Smooth muscle cell (in vitro differentiated cells): ENCODE results near the gene GRIK2. TPM values are rescaled to one million over a fixed set of nuclear protein-coding genes. Genes with fewer than 3 reads are reported as not detected.
"Not testable (repeated sequence)": the region's sequence is repeated elsewhere in the genome, so short reads cannot be mapped to it uniquely, and the experiment has no call there.

Experiments
- DNase-seq: peaks from one replicate; lab custom pipeline; 2025; ENCODE audit not compliant: unreplicated experiment; lab: John Stamatoyannopoulos, UW
- H2AFZ ChIP-seq: fragments of 200-600 bp; sonication (generic); 2 replicates; pipeline ENCODE4 v1.6.0; 2016; ENCODE audit warnings: antibody characterized with exemption, low read depth, mild to moderate bottlenecking
- H3F3A ChIP-seq: fragments of 200-600 bp; sonication (generic); 2 replicates; pipeline ENCODE4 v1.6.0; 2017; ENCODE audit warnings: antibody characterized with exemption, low read depth
- H3K27ac ChIP-seq: fragments of 200-600 bp; sonication (generic); 2 replicates; pipeline ENCODE4 v1.5.1; 2016; ENCODE audit warnings: low read depth, mild to moderate bottlenecking
- H3K27me3 ChIP-seq: fragments of 200-600 bp; sonication (generic); 2 replicates; pipeline ENCODE4 v1.6.1; 2016; ENCODE audit warnings: low read depth, mild to moderate bottlenecking
- H3K36me3 ChIP-seq: fragments of 200-600 bp; sonication (generic); 2 replicates; pipeline ENCODE4 v1.5.1; 2016; ENCODE audit warnings: low read depth
- H3K4me1 ChIP-seq: fragments of 200-600 bp; sonication (generic); 2 replicates; pipeline ENCODE4 v1.5.1; 2016; ENCODE audit warnings: low read depth
- H3K4me2 ChIP-seq: fragments of 200-600 bp; sonication (generic); 2 replicates; pipeline ENCODE4 v1.6.0; 2016; ENCODE audit warnings: mild to moderate bottlenecking
- H3K4me3 ChIP-seq: fragments of 200-600 bp; sonication (generic); 2 replicates; pipeline ENCODE4 v1.5.1; 2016; ENCODE audit warnings: mild to moderate bottlenecking
- H3K79me2 ChIP-seq: fragments of 200-600 bp; sonication (generic); 2 replicates; pipeline ENCODE4 v1.6.0; 2016; ENCODE audit warnings: low read depth, mild to moderate bottlenecking
- H3K9ac ChIP-seq: fragments of 200-600 bp; sonication (generic); 2 replicates; pipeline ENCODE4 v1.6.0; 2016; ENCODE audit warnings: low read depth
- H3K9me3 ChIP-seq: fragments of 200-600 bp; sonication (generic); replicated peaks from 2 replicates; pipeline ENCODE4 v1.5.1; 2016; ENCODE audit warnings: low read depth
- H4K20me1 ChIP-seq: fragments of 200-600 bp; sonication (generic); 2 replicates; pipeline ENCODE4 v1.6.0; 2016; ENCODE audit warnings: low read depth
- WGBS: methylation state at CpG from one replicate; pipeline ENCODE4 v1.1.7; 2016; ENCODE audit warnings: low lambda C conversion rate; 5-methylcytosine and 5-hydroxymethylcytosine counted together
- polyA plus RNA-seq: library from polyadenylated mRNA; unstranded; fragments of >200 nt; fragmentation: Nextera tagmentation; extraction: Ambion mirVana; gene quantifications from 2 replicates; pipeline ENCODE4 v1.2.1, GENCODE V29; 2016
- total RNA-seq: library from RNA; depleted of rRNA; stranded (reverse); fragments of >200 nt; gene quantifications from 2 replicates; pipeline ENCODE4 v1.2.3, GENCODE V29; 2014
- TF ChIP-seq, protein P1 (sequence below): fragments of 200-600 bp; sonication (generic); IDR thresholded peaks from 2 replicates; pipeline ENCODE4 v1.5.1; 2017; ENCODE audit warnings: borderline replicate concordance, mild to moderate bottlenecking, antibody characterized with exemption; ENCODE audit not compliant: insufficient read depth, poor library complexity, severe bottlenecking

The GRIK2 gene
- total RNA-seq = 20.9 and 23.6 TPM in 2 replicates
- polyA plus RNA-seq = 8.3 and 10.0 TPM in 2 replicates

- DNase-seq = peak; percentile 34
- Histone ChIP-seq H3K9me3 (no peaks in the 10 kb centered on the region), H3K4me1 (peaks cover 16% of the 10 kb centered on the region), H3K4me2 (peak within 1 kb of the TSS; percentile 92), H3F3A (no peaks in the 10 kb centered on the region), H3K4me3 (peak within 1 kb of the TSS; percentile 79), H3K27ac (peak within 1 kb of the TSS; percentile 73), H2AFZ (peak within 1 kb of the TSS; percentile 93), H3K27me3 (peaks cover 13% of the 10 kb centered on the region), H3K9ac (peak within 1 kb of the TSS; percentile 67), H3K36me3 (no peaks in the 10 kb centered on the region), H4K20me1 (peaks cover 32% of the 10 kb centered on the region), H3K79me2 (no peaks in the 10 kb centered on the region)
- 1% methylated on average over 23 of the region's 45 CpGs for WGBS
- TF ChIP-seq, protein P1, sequence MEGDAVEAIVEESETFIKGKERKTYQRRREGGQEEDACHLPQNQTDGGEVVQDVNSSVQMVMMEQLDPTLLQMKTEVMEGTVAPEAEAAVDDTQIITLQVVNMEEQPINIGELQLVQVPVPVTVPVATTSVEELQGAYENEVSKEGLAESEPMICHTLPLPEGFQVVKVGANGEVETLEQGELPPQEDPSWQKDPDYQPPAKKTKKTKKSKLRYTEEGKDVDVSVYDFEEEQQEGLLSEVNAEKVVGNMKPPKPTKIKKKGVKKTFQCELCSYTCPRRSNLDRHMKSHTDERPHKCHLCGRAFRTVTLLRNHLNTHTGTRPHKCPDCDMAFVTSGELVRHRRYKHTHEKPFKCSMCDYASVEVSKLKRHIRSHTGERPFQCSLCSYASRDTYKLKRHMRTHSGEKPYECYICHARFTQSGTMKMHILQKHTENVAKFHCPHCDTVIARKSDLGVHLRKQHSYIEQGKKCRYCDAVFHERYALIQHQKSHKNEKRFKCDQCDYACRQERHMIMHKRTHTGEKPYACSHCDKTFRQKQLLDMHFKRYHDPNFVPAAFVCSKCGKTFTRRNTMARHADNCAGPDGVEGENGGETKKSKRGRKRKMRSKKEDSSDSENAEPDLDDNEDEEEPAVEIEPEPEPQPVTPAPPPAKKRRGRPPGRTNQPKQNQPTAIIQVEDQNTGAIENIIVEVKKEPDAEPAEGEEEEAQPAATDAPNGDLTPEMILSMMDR = peak; percentile 39
These were observed at the start of gene GRIK2 for GRCh38 chr6:101393251-101393828. TSS of gene GRIK2 (plus strand) at chr6:101393708.

DNA sequence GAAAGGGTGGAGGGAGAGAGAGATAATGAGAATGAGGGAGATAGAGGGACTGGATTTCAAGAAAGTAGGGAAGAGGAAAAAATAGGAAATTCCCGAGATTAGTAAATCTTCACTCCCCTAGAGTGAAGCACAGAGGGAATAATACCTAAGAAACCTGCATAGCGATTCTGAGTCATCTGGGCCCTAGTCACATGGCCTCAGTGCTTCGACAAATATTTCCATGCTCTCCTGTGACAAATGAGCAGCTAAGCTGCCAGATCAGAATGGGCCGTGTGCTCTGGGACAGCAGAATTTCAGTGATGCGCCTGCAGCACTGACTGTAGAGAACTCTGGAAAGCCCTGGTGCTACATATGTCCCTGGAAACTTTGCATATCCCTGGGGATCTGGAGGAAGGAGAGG is 48.6 kb upstream of the GRIK2 start:
- no peaks in the 10 kb centered on the region for H3K4me1 ChIP-seq
- 46% methylated on average over 5 of the region's 5 CpGs for WGBS

GRCh38 chr6:101348816-101349215 is 44.7 kb upstream of the GRIK2 start:
- H3K4me3 ChIP-seq = no peak overlapping the region
- H3K4me2 ChIP-seq = no peak overlapping the region
- no peaks in the 10 kb centered on the region for H3K36me3 ChIP-seq
- H3K9me3 ChIP-seq = no peaks in the 10 kb centered on the region
- no peaks in the 10 kb centered on the region for H4K20me1 ChIP-seq
- no peak overlapping the region for H3K27ac ChIP-seq
- H2AFZ ChIP-seq = no peak overlapping the region
- no peaks in the 10 kb centered on the region for H3K79me2 ChIP-seq
- no peak for DNase-seq
- 89% methylated on average over 3 of the region's 3 CpGs for WGBS
- no peak overlapping the region for H3K9ac ChIP-seq
- H3F3A ChIP-seq = no peaks in the 10 kb centered on the region
- TF ChIP-seq, protein P1 = no peak
- H3K4me1 ChIP-seq = peaks cover 4% of the 10 kb centered on the region
- H3K27me3 ChIP-seq = no peaks in the 10 kb centered on the region

More for the DNA sequence above, 48.6 kb upstream of the GRIK2 start:
- Histone ChIP-seq H3K27me3 (no peaks in the 10 kb centered on the region), H4K20me1 (no peaks in the 10 kb centered on the region), H3K4me2 (no peak overlapping the region), H3K79me2 (no peaks in the 10 kb centered on the region), H3K4me3 (no peak overlapping the region), H3F3A (no peaks in the 10 kb centered on the region), H3K9me3 (no peaks in the 10 kb centered on the region), H2AFZ (no peak overlapping the region), H3K27ac (no peak overlapping the region), H3K9ac (no peak overlapping the region), H3K36me3 (no peaks in the 10 kb centered on the region)
- TF ChIP-seq, protein P1 = no peak
- no peak for DNase-seq

DNA sequence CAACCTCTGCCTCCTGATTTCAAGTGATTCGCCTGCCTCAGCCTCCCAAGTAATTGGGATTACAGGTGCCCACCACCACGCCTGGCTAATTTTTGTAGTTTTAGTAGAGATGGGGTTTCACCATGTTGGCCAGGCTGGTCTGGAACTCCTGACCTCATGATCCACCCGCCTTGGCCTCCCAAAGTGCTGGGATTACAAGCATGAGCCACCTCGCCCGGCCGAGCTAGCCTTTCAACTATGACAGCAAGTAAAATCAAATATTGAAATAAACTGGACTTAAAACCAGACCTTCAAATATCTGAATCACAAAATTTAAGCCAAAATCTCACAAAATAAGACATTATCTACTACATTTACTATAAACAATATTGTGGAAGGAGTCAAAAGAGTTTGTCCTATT is 42.9 kb upstream of the GRIK2 start:
- H2AFZ ChIP-seq, H3K36me3 ChIP-seq, H3K4me1 ChIP-seq, H4K20me1 ChIP-seq, H3K4me3 ChIP-seq, H3K27ac ChIP-seq, H3K9ac ChIP-seq, H3F3A ChIP-seq, H3K79me2 ChIP-seq, DNase-seq, H3K9me3 ChIP-seq, H3K4me2 ChIP-seq, H3K27me3 ChIP-seq: not testable (repeated sequence)
- 96% methylated on average over 6 of the region's 6 CpGs for WGBS
